Myocyte (in vitro differentiated cells): ENCODE data around the gene RNU7-1. TPM values are rescaled to one million over a fixed set of nuclear protein-coding genes. Genes with fewer than 3 reads are reported as not detected.
A peak's percentile ranks its signal among the peaks of the same experiment; 100 is the strongest.

ENCODE experiments used
- DNase-seq: peaks from one replicate; pipeline ENCODE4 v3.0.0-alpha.2; 2012; ENCODE audit warnings: low read depth
- total RNA-seq: library from RNA; depleted of rRNA; stranded (reverse); fragments of >200 nt; gene quantifications from 2 replicates; pipeline ENCODE4 v1.2.3, GENCODE V29; 2014

RNU7-1 gene
- total RNA-seq, 1 donor from 2014 or later: not detected

DNA sequence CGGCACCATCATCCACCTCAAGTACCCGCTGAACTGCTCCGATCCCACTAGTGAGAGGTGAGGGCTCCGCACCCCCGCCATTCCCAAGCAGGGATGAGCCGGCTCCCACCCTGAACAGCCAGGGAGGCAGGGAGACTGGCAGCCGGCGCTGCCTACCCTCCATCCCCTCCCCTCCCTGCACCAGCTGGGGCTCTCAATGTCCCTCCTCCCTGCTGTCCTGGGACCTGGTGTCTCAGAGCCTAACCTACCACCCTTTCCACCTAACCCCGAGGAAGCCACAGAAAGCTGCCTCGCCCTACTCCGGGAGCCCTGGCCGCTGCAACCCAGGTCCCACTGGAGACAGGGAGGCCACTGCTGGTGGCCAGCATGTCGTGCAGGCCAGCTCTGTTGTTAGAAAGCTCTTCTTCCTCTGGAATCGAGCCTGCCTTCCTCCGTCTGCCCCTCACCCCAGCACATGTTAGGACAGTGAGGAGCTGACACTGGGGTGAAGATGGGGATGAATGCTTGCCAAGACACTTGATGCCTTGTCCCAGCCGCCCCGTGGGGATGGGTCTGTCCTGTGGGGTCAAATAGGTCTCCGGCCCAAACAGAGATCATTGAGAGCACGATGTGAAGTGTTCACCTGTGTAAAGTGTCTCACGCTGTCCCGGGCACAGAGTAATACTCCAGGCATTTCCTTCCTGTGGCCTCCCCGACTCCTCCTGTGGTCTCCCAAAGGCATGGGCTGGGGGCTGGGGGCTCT, 8.7 kb downstream of the RNU7-1 start:
- no peak for DNase-seq

DNA sequence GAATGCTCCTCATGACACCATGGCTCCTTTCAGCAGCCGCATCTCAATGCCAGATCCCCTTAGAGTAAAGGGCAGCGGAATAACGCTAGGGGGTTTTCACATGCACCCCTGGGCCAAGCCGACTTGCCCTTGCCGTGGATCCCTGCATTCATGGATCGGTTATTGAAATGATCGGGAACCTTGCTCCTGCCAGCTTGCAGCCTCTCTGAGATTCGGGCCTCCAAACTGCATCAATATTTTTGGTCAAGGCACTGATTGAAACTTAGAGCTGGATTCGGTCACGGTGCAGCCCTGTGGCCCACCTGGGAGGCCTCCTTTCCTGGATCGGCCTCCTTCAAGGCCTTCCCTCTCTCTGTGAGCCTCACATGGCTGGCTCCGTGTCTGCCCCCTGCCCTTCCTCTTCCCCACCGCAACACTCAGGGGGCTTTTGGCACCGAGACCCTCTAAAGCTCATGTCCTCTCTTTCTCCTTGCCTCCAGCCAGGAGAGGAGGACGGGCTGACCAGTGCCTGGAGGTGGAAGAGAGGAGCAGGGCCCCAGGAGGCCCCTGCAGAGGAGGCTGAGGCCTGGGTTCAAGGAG, 9.3 kb downstream of the RNU7-1 start:
- no peak for DNase-seq

- no peak for DNase-seq
Observed at GRCh38 chr12:6953442-6954315, 10.1 kb downstream of the RNU7-1 start.

GRCh38 chr12:6954316-6955107, 10.9 kb downstream of the RNU7-1 start:
- no peak for DNase-seq

DNA sequence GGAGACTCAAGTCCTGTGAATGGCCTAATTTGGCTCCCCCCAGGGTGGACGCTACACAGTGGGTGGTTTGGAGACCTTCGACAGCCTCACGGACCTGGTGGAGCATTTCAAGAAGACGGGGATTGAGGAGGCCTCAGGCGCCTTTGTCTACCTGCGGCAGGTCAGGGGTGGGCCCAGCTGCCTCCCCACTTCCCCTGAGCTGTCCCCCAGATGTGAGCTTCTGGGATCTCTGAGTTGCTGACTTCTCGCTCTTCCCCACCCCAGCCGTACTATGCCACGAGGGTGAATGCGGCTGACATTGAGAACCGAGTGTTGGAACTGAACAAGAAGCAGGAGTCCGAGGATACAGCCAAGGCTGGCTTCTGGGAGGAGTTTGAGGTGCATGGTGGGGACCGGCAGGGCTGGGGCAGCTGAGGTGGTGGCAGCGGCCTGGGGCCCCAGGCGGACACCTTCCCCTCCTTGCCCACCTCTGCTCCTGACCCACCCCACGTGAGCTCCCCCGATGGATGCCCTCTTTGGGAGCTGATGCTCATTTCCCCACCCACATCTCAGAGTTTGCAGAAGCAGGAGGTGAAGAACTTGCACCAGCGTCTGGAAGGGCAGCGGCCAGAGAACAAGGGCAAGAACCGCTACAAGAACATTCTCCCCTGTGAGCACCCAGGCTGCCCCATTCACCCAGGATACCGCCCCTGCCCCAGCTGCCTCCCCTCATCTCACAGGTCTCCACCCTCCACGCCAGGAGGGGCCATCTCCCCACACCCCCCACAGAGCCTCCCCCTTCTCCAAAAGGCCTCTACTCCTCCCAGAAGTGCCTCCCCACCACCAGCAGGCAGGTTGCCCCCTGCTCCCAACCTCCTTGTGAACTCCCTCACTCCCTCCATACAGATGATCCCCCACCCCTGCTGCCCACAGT, 11.7 kb downstream of the RNU7-1 start:
- DNase-seq: no peak

GRCh38 chr12:6956021-6956727, 12.6 kb downstream of the RNU7-1 start:
- no peak for DNase-seq

GRCh38 chr12:6957151-6957701, 13.6 kb downstream of the RNU7-1 start:
- DNase-seq: peak; percentile 43

GRCh38 chr12:6957741-6958608, 14.4 kb downstream of the RNU7-1 start:
- DNase-seq: no peak

DNA sequence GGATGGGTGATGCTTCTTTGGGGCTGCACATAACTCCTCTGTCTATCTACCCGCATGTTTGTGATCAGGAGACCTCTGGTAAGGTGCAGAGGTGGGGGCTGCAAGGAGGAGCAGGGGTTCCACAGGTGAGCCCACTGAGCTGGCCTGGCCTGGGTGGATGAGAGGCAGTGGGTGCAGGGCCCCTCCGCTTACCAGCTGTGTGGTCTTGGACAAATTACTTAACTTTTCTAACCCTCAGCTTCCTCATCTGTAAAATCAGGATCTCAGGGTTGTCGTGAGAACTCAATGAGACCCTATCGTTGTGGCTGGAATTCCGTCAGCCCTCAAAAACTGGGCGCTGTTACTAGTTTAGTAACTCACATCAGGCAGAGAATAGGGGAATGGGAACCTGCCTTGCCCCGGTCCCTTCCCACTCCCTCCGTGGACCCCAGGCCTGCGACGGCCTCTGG, 15.0 kb downstream of the RNU7-1 start:
- no peak for DNase-seq

DNA sequence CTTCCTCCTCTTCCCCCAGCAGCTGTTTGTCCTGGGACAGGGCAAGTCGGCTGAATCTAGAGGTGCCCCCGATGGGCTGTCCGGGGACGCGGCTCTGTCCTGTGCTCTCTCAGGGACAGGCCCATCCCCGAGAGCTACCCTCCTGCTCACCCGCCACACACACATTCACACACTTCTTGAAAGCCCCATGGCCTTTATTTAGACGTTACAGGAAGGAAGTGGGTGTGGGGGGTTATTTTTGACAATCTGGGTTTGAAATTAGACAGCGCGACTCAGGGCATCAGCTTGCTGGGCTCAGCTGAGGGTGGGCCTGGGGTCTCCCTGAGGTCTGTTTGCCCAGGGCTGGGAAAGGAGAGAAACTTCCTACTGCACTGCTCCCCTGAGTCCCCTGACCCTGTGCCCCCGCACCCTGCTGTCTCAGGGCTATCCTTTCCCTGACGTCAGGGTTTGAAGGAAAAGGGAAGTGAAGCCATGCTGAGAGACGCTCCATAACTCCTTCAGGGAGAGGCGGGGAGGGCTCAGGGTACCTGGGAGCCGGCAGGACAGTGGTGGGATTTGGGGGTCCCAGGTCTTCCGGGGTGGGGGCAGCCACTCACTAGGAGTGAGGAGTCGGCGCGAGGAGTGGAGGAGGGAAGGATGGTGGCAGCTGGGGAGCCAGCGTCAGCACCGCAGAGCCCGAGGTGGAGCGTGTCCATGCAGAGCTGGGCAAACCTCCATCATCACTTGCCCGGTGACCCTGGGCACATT, 15.6 kb downstream of the RNU7-1 start:
- no peak for DNase-seq

DNA sequence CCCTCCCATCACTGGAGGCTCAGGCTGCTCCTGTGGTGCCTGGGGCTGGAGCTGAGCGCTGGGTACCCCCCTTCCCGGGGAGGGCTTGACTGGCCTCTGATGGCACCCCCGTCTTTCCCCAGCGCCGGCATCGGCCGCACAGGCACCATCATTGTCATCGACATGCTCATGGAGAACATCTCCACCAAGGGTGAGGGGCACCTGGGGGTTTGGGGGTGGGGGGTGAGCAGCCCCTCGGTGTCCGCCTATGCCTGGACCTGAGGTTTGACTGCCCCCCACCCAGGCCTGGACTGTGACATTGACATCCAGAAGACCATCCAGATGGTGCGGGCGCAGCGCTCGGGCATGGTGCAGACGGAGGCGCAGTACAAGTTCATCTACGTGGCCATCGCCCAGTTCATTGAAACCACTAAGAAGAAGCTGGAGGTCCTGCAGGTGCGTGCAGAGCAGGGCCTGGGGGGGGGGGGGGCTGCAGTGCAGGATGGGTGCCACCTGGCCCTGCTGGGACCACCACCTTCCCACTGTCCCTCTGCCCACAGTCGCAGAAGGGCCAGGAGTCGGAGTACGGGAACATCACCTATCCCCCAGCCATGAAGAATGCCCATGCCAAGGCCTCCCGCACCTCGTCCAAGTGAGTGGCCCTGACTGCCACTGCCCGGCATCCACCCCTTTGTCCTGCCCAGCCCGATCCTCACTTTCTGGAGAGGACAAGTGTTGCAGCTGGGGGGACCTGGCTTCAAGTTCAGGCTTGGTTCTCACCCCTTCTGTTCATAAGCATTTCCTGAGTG, 16.4 kb downstream of the RNU7-1 start:
- no peak for DNase-seq

GRCh38 chr12:6960593-6961277, 17.1 kb downstream of the RNU7-1 start:
- DNase-seq: no peak

DNA sequence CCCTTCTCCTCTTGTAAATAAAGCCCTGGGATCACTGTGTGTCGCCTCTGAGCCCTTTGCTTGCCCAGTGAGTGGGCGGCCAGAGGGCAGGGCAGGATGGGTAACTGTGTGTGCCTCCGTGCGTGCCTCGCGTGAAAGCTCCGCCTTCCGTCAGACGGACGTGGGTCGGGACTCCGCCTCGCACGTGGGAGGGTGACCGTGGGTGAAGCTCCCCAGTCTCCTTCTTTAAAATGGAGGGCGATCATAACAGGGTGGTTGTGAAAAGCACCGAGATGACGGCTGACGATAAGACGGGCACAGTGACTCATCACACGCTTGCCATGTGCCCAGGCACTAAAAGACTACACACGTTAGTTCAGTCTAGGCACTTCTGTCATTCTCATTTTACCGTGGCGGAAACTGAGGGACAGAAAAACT, 17.7 kb downstream of the RNU7-1 start:
- DNase-seq: peak; percentile 79

DNA sequence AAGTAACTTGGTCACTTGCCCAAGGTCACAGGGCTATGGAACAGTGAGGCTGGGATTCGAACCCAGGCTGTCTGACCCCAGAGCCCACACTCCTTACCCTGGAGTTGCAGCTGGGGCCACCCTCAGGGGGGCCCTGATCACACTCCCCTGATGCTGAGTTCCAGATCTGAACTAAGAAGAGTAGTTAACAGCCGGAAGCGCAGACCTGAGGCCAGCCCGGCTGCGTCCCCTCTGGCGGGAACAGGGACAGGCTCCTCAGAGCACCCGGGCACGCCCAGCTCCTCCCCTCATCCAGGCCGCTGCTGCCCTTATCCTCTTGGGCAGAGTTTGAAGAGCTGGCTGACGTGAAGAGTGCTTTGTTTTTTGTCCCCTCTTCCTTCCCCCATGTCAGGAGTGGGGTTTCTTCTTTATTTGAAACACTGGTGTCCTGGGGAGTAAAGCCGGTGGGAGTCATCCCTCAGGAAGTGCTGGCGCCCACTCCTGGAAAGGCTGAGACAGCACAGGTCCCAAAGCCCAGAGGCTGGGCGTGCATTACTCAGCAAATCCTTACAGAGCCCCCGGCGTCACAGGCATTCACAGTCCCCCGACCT, 18.2 kb downstream of the RNU7-1 start:
- peak; percentile 79 for DNase-seq

DNA sequence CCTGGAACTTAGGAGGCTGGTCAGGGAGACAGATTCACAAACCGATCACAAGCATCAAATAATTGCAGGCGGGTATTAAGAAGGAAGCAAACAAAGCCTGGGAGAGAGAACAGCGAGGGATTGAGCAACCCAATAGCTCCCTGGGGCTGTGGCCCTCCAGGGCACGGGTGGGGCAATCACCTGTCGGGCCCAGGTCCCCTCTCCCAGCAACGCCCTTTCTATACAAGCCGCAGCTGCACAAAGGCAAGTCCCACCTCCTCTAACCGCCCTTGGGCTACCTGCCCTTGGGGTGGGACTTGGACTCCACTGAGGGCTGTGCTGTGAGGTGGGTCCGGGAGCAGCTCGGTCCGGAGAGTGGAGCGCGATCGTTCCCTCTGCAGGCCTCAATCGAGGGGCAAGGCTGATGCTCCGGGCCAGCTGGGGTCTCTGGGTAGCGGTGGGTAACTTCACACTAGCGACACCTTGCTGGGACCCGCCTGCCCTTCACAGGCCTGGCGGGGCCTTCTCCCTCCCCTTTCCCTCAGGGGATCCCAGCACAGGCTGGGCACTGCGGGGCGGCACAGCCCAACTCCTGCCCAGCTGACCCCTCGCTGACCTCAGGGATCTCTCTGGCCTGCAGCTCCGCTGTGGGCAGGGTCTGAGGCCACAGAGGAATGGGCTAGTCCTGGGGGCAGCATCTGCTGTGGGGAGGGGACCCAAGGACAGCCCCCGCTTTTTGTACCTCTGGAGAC, 18.8 kb downstream of the RNU7-1 start:
- DNase-seq: no peak
